BJ (cell line): Measurements from ENCODE around the gene CHCHD6. TPM values are rescaled to one million over a fixed set of nuclear protein-coding genes. Genes with fewer than 3 reads are reported as not detected.

Experiments
- CTCF ChIA-PET: fragments of 350-600 bp; formaldehyde crosslinking; extraction: SDS; loops from one replicate; lab custom pipeline; 2021; ENCODE audit warnings: antibody characterized with exemption, inconsistent platforms; lab: Yijun Ruan, JAX
- POLR2A ChIA-PET: fragments of 300-600 bp; sonication (Branson Sonifier 250); formaldehyde crosslinking; extraction: SDS; loops from one replicate; lab custom pipeline; 2021; ENCODE audit warnings: antibody characterized with exemption; lab: Charles Lee
- DNase-seq: peaks from one replicate; pipeline ENCODE4 v3.0.0-alpha.2; 2011; ENCODE audit warnings: low read depth
- H3K27me3 ChIP-seq: 2 replicates; pipeline ENCODE4 v1.6.0; 2011; ENCODE audit warnings: low read length; ENCODE audit not compliant: control insufficient read depth, insufficient read depth
- H3K36me3 ChIP-seq: 2 replicates; pipeline ENCODE4 v1.5.1; 2011; ENCODE audit warnings: low read length; ENCODE audit not compliant: control insufficient read depth, insufficient read depth
- H3K4me3 ChIP-seq: 2 replicates; pipeline ENCODE4 v1.5.1; 2011; ENCODE audit warnings: low read depth, mild to moderate bottlenecking, control low read depth, low read length
- polyA plus RNA-seq: library from polyadenylated mRNA; depleted of rRNA; stranded (reverse); fragments of >200 nt; gene quantifications from 2 replicates; pipeline ENCODE4 v1.2.3, GENCODE V29; 2011
- TF ChIP-seq, protein P1 (sequence below): IDR thresholded peaks from 2 replicates; pipeline ENCODE4 v1.5.1; 2011; ENCODE audit warnings: low read depth, mild to moderate bottlenecking, control low read depth, inconsistent platforms, low read length, moderate library complexity; ENCODE audit not compliant: insufficient read depth

The CHCHD6 gene
- polyA plus RNA-seq, 1 experiment: 23.7 TPM

DNA sequence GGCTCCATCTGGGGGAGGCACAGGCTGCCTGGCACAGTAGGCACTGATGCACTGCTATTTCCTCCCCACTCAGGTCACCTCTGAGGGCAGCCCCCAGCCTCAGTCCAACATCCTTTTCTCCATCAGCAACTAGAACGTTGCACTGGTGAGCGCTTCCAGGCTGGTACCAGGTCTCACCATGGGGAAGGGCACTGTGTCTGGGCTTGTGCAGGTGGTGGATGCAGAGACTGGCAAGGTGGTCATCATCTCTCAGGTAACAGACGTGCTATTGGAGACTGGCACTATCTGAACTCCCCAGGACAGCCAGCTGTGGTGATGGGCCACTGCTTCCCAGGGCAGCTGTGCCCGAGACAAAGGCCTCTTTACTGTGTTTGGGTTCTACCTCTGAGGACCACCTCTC, 40.8 kb upstream of the CHCHD6 start:
- no peak overlapping the region for H3K4me3 ChIP-seq
- H3K27me3 ChIP-seq: peaks cover 35% of the 10 kb centered on the region
- CTCF ChIA-PET: interaction anchor here (6.7 kb wide), 1 partner anchor 15 kb away, joined by 36 read pairs; no protein-coding TSS in a partner anchor
- no peaks in the 10 kb centered on the region for H3K36me3 ChIP-seq
- TF ChIP-seq, protein P1, sequence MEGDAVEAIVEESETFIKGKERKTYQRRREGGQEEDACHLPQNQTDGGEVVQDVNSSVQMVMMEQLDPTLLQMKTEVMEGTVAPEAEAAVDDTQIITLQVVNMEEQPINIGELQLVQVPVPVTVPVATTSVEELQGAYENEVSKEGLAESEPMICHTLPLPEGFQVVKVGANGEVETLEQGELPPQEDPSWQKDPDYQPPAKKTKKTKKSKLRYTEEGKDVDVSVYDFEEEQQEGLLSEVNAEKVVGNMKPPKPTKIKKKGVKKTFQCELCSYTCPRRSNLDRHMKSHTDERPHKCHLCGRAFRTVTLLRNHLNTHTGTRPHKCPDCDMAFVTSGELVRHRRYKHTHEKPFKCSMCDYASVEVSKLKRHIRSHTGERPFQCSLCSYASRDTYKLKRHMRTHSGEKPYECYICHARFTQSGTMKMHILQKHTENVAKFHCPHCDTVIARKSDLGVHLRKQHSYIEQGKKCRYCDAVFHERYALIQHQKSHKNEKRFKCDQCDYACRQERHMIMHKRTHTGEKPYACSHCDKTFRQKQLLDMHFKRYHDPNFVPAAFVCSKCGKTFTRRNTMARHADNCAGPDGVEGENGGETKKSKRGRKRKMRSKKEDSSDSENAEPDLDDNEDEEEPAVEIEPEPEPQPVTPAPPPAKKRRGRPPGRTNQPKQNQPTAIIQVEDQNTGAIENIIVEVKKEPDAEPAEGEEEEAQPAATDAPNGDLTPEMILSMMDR: no peak
- DNase-seq: no peak
- POLR2A ChIA-PET: no interaction called here

DNA sequence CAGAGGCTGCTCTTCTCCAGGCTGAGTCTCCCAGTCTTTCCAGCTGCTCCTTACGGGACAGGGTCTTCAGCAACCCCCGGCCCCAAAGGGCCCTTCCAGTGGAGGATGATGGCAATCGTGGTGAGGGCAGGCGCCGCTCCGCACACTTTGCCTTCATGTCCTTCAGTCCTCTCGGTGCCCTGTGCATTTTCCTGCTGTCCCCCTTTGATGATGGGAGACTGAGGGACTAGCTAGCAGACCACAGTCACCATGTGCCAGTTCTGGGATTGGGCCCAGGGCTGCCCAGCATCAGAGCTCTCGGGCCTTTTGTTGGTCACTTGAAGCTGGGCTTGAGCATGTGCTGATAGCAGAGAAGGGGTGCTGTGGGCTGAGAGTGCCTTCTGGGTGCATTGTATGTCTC, 40.3 kb upstream of the CHCHD6 start:
- CTCF ChIA-PET: no interaction called here
- no peak overlapping the region for H3K4me3 ChIP-seq
- POLR2A ChIA-PET: no interaction called here
- H3K36me3 ChIP-seq: no peaks in the 10 kb centered on the region
- H3K27me3 ChIP-seq: peaks cover 35% of the 10 kb centered on the region
- TF ChIP-seq, protein P1: no peak
- DNase-seq: no peak

DNA sequence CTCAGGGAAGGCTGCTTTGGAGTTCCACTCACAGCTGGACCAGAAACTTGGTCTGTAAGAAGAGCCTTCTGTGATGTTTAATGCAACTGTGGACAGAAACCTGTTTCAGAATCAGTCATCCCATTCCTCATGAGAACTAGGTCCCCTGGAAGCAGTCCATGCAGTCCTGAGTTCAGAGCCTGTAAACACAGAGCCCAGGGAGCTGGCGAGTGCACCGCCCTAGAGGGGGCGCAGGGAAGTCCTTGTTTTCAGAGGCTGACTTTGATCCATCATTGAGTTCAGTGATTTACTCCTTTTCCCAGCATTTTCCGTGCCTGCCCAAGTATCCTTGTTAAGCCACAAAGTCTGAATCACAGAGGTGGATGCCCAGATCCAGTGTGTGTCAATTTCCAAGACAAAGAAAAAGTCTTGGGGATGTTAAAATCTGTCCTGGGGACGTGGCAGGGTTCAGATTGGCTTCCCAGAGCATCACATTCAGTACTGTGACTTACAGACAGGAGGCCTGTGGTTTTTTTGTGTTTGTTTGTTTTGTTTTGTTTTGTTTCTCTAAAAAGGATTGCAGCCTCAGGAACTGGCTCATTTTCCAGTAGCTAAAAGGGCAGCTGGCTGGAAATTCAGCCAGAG, 39.3 kb upstream of the CHCHD6 start:
- Histone ChIP-seq H3K36me3 (no peaks in the 10 kb centered on the region), H3K4me3 (no peak overlapping the region), H3K27me3 (peaks cover 36% of the 10 kb centered on the region)
- POLR2A ChIA-PET: no interaction called here
- DNase-seq: no peak
- CTCF ChIA-PET: no interaction called here
- TF ChIP-seq, protein P1: no peak

DNA sequence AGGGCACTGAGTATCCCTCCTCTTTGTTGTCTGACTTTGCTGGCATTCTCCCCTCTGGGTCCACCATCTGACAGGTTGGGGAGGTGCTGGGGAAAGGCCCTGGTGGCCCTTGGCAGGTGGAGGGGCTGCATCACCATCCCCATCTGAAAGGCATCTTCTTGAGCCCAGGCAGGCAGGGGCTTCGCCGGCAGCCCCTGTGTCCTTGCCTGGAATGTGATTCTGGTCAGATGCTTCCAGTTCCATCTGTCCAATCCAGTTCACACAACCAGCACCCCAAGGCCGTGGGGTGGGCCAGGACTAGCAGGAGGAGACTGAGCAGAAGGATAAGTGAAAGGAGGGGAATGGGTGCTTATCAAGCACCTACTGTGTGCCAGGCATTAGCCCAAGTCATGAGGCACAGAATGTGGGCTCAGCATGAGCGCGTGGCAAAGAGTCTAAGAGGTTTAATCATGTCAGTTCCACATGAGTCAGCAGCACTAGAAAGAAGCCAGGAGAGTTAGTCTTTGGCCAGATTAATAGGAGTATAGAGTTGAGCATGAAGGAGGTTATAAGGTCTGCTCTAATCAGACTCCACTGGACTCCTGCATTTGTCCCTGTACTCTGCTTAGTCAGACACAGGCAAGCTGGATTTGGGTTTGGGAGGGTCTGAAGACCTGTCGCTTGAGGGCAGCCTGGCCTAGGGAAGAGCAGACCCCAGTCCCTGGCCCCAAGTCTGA, 38.7 kb upstream of the CHCHD6 start:
- ChIA-PET POLR2A (no interaction called here), CTCF (interaction anchor here (2.6 kb wide), 1 partner anchor 14 kb away, joined by 15 read pairs; no protein-coding TSS in a partner anchor)
- no peak for DNase-seq
- H3K36me3 ChIP-seq: no peaks in the 10 kb centered on the region
- TF ChIP-seq, protein P1: no peak
- H3K4me3 ChIP-seq: no peak overlapping the region
- peaks cover 35% of the 10 kb centered on the region for H3K27me3 ChIP-seq

DNA sequence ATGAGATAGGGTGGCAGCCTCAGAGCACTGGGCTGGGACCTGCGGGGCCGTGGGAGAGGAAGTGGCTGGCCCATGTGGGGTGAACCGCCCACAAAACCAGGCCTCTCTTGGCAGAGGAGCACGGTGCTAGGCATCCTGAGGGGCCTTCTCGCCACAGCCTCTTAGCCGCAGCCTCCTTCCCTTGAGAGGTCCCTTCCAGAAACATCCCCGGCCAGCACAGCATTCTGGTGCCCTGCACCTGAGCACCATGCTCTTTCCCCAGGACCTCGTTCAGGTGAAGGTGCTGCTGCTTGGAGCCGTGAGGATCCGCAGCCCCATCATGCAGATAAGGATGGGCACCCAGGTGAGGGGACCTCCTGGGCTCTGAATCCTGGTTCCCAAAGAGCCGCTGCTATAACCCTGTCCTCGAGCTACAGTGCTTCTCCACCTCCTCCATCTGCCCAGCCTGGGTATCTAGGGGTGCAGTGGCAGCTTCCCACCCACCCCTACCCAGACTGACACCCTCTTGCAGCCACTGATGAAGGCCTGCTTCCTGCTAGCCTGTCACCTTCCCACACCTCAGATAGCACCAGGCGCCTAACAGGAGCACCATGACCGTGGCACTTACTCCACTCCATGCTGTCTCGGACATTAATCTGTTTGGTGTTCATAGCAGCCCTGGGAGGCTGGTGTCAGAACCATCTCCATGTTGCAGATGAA, 37.9 kb upstream of the CHCHD6 start:
- H3K4me3 ChIP-seq: no peak overlapping the region
- POLR2A ChIA-PET: no interaction called here

More for the DNA sequence above, 37.9 kb upstream of the CHCHD6 start:
- TF ChIP-seq, protein P1: no peak
- Histone ChIP-seq H3K27me3 (peaks cover 29% of the 10 kb centered on the region), H3K36me3 (no peaks in the 10 kb centered on the region)
- CTCF ChIA-PET: interaction anchor here (2.6 kb wide), 1 partner anchor 13 kb away, joined by 15 read pairs; no protein-coding TSS in a partner anchor
- no peak for DNase-seq
